GM23248 (cell line): ENCODE measurements around the gene CLDN10. TPM values are rescaled to one million over a fixed set of nuclear protein-coding genes. Genes with fewer than 3 reads are reported as not detected.

Source experiments
- DNase-seq: peaks from one replicate; pipeline ENCODE4 v3.0.0-alpha.2; 2015
- H2AFZ ChIP-seq: fragments of 200-600 bp; sonication (generic); 2 replicates; pipeline ENCODE4 v1.6.1; 2016; ENCODE audit warnings: antibody characterized with exemption
- H3F3A ChIP-seq: fragments of 200-600 bp; sonication (generic); 2 replicates; pipeline ENCODE4 v1.6.1; 2016; ENCODE audit warnings: mild to moderate bottlenecking, antibody characterized with exemption, mixed run types; ENCODE audit not compliant: insufficient read depth
- H3K27ac ChIP-seq: fragments of 200-600 bp; sonication (generic); 2 replicates; pipeline ENCODE4 v1.5.1; 2016; ENCODE audit warnings: mild to moderate bottlenecking
- H3K27me3 ChIP-seq: fragments of 200-600 bp; sonication (generic); replicated peaks from 2 replicates; pipeline ENCODE4 v1.6.1; 2016; ENCODE audit warnings: mild to moderate bottlenecking; ENCODE audit not compliant: insufficient read depth
- H3K36me3 ChIP-seq: fragments of 200-600 bp; sonication (generic); 2 replicates; pipeline ENCODE4 v1.6.1; 2016; ENCODE audit warnings: low read depth, mild to moderate bottlenecking
- H3K4me1 ChIP-seq: fragments of 200-600 bp; sonication (generic); 2 replicates; pipeline ENCODE4 v1.6.1; 2016; ENCODE audit warnings: mild to moderate bottlenecking; ENCODE audit not compliant: insufficient read depth
- H3K4me2 ChIP-seq: fragments of 200-600 bp; sonication (generic); one replicate; pipeline ENCODE4 v1.6.1; 2016; ENCODE audit warnings: mild to moderate bottlenecking; ENCODE audit not compliant: unreplicated experiment
- H3K4me3 ChIP-seq: fragments of 200-600 bp; sonication (generic); 2 replicates; pipeline ENCODE4 v1.5.1; 2016; ENCODE audit warnings: mild to moderate bottlenecking
- H3K79me2 ChIP-seq: fragments of 200-600 bp; sonication (generic); 2 replicates; pipeline ENCODE4 v1.6.1; 2016; ENCODE audit warnings: mild to moderate bottlenecking; ENCODE audit not compliant: insufficient read depth
- H3K9ac ChIP-seq: fragments of 200-600 bp; sonication (generic); 2 replicates; pipeline ENCODE4 v1.6.1; 2016; ENCODE audit warnings: mild to moderate bottlenecking
- H3K9me2 ChIP-seq: fragments of 200-600 bp; sonication (generic); 2 replicates; pipeline ENCODE4 v1.6.1; 2016; ENCODE audit warnings: mixed run types, mild to moderate bottlenecking, moderate library complexity; ENCODE audit not compliant: insufficient read depth
- H3K9me3 ChIP-seq: fragments of 200-600 bp; sonication (generic); one replicate; pipeline ENCODE4 v1.6.1; 2017; ENCODE audit warnings: low read depth
- H4K20me1 ChIP-seq: fragments of 200-600 bp; sonication (generic); 2 replicates; pipeline ENCODE4 v1.6.0; 2016; ENCODE audit not compliant: insufficient read depth
- EZH2 ChIP-seq: fragments of 200-600 bp; sonication (generic); IDR thresholded peaks from 2 replicates; pipeline ENCODE4 v1.6.1; 2018; ENCODE audit warnings: antibody characterized with exemption, mild to moderate bottlenecking; ENCODE audit not compliant: insufficient read depth, poor library complexity, severe bottlenecking
- EZH2phosphoT487 ChIP-seq: fragments of 200-600 bp; sonication (generic); IDR thresholded peaks from 2 replicates; pipeline ENCODE4 v1.6.1; 2018; ENCODE audit warnings: antibody characterized with exemption, moderate library complexity, mild to moderate bottlenecking, low read depth; ENCODE audit not compliant: insufficient read depth
- WGBS, 2 experiments: methylation state at CpG; one replicate each; pipeline ENCODE4 v1.1.6; 2015 to 2017; ENCODE audit warnings: low lambda C conversion rate in 2 of 2, low coverage in 1 of 2; ENCODE audit errors: missing lambda C conversion rate in 2 of 2; 5-methylcytosine and 5-hydroxymethylcytosine counted together
- in situ Hi-C: fragments of 300-500 bp; cut with MboI; formaldehyde crosslinking; loops from 2 replicates; pipeline ENCODE4 v1.15.0; 2020
- polyA plus RNA-seq: library from polyadenylated mRNA; unstranded; fragments of >200 nt; fragmentation: Nextera tagmentation; extraction: Ambion mirVana; gene quantifications from 2 replicates; pipeline ENCODE4 v1.2.1, GENCODE V29; 2016
- total RNA-seq: library from RNA; depleted of rRNA; stranded (reverse); fragments of >200 nt; shearing (Covaris generic); gene quantifications from 2 replicates; pipeline ENCODE4 v1.2.3, GENCODE V29; 2014

The CLDN10 gene
- total and polyA plus RNA-seq, 2 experiments from 2014 or later: 0.20 TPM; not detected in 1

DNA sequence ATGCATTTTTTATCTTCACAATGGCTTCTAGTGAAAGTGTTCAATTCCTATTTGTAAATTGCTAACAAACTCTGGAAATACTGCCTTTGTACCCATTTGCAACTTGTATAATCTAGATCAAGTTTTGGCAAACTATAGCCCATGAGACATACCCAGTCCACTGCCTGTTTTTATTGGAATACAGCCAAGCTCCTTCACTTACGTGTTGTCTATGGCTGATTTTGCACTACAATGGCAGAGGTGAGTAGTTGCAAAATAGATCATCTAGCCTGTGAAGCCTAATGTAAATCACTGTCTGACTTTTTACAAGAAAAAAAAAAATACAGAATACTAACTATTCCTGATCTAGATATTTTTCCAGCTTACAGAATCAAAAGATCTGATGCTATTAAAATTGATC is 54.8 kb downstream of the CLDN10 start:
- DNase-seq: peak; percentile 61

DNA sequence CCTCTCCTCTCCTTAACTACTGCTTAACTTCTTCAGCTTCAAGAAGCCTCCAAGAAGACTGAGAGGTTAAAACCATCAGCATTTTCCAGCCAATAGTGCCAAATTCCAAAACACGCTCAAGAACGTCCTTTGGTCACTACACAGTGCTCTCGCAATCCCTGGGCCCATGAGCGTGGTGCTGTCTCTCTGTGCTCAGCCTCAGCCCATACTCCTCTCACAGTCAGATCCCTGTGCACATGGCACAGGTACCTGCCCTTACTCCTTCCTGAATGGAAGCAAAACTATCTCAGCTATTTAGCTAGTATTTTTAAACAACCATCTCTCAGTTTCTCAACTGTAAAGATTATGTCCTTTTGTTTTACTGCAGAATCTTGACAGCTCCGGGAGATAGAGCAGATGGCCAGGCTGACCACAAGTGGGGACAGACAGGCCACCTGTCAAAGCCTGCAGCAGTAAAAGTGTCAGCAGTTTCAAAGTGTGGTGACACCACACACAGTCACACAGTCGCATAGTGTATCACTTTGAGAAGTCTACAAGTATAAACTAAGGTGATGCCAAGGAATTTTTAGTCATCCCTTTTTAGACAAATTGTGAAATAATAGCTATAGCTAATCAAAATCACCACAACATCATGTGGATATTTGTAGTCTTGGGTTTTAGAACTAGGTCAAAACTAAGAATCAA is 56.3 kb downstream of the CLDN10 start:
- in situ Hi-C loops: loop anchor here (25.0 kb wide), 1 partner anchor 229 kb away; no protein-coding TSS in a partner anchor
- peaks cover 46% of the 10 kb centered on the region for H3K36me3 ChIP-seq
- DNase-seq: peak; percentile 36

More for the DNA sequence above, 54.8 kb downstream of the CLDN10 start:
- in situ Hi-C loops: loop anchor here (25.0 kb wide), 1 partner anchor 230 kb away; no protein-coding TSS in a partner anchor
- Histone ChIP-seq H3K9ac (no peak overlapping the region), H2AFZ (no peak overlapping the region), H3K27me3 (no peaks in the 10 kb centered on the region), H3K79me2 (no peaks in the 10 kb centered on the region), H3K4me1 (0 out of 2 replicates have a peak, but pooled peaks cover 3% of the 10 kb centered on the region), H4K20me1 (no peaks in the 10 kb centered on the region), H3K9me3 (no peaks in the 10 kb centered on the region), H3K27ac (no peak overlapping the region), H3K4me2 (no peak overlapping the region), H3K36me3 (peaks cover 50% of the 10 kb centered on the region), H3F3A (0 out of 2 replicates have a peak, but pooled peaks cover 12% of the 10 kb centered on the region), H3K4me3 (no peak overlapping the region), H3K9me2 (no peaks in the 10 kb centered on the region)
- WGBS, 2 experiments: 29 to 32% methylated on average over 1 of the region's 1 CpG
- TF ChIP-seq EZH2: no peak
- TF ChIP-seq EZH2phosphoT487: no peak

DNA sequence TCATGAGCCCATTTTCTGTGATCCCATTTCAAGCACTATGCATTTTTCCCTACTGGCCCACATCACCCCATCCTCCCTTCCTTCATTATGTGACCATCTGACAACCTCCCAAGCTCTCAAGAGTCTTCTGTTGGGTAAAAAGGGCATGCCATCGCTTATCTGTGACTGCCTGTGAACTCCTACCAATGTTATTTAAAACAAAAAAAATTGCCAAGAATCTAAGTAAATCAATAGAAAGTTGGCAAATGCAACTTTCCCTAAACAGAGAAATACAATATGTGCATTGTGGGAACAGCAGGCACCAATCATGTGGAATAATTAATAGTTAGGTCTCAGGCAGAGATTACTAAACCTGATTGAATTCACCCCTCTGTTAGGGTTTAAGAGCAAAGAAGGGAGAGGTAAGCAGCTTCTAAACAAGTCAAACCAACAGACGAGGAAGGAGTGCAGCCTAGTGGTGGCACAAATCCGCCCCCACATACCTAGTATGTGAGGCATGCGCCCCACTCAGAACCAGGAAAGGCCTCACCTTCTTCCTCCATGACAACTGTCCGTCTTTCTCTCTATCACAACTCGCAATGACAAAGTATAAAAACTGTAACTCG is 62.2 kb downstream of the CLDN10 start:
- Histone ChIP-seq H3K36me3 (peaks cover 32% of the 10 kb centered on the region), H3K27me3 (no peaks in the 10 kb centered on the region), H3K4me2 (no peak overlapping the region), H3K79me2 (no peaks in the 10 kb centered on the region), H3K9me2 (no peaks in the 10 kb centered on the region), H2AFZ (no peak overlapping the region), H3K4me1 (no peaks in the 10 kb centered on the region), H3K4me3 (no peak overlapping the region), H3K9ac (no peak overlapping the region), H3K27ac (no peak overlapping the region), H4K20me1 (no peaks in the 10 kb centered on the region), H3F3A (no peaks in the 10 kb centered on the region), H3K9me3 (no peaks in the 10 kb centered on the region)
- in situ Hi-C loops: loop anchor here (25.0 kb wide), 1 partner anchor 223 kb away; no protein-coding TSS in a partner anchor
- 88 to 94% methylated on average over 7 of the region's 7 CpGs for WGBS, 2 experiments
- no peak for DNase-seq
- TF ChIP-seq EZH2: no peak

More for the DNA sequence above, 56.3 kb downstream of the CLDN10 start:
- Histone ChIP-seq H3K27ac (no peak overlapping the region), H3F3A (0 out of 2 replicates have a peak, but pooled peaks cover 12% of the 10 kb centered on the region), H3K27me3 (no peaks in the 10 kb centered on the region), H3K4me2 (no peak overlapping the region), H3K4me1 (0 out of 2 replicates have a peak, but pooled peaks cover 3% of the 10 kb centered on the region), H3K9ac (no peak overlapping the region), H3K9me2 (no peaks in the 10 kb centered on the region), H2AFZ (no peak overlapping the region), H3K4me3 (no peak overlapping the region), H3K9me3 (no peaks in the 10 kb centered on the region), H3K79me2 (no peaks in the 10 kb centered on the region), H4K20me1 (no peaks in the 10 kb centered on the region)
- 74 to 76% methylated on average over 6 of the region's 6 CpGs for WGBS, 2 experiments
- TF ChIP-seq EZH2phosphoT487 (no peak), EZH2 (no peak)

DNA sequence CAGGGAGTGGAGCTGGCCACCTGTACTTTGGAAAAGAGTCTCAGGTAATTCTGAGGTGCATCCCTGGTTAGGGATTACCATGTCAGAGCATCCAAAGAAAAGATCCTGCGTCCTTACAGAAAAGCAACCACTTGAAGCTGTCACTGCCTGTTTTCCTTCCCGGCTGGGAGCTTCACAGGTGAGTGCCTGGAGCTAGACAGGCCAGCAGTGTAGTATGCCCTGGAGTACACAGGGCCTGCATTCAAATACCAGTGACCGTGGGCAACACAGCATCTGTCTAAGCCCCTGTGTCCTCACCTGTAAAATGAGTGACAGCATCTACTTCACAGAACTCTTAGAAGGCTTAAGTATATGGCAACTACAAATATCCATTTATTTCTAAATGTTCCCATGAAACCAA is 63.0 kb downstream of the CLDN10 start:
- WGBS, 2 experiments: 97 to 100% methylated on average over 3 of the region's 3 CpGs
- H3K27ac ChIP-seq: no peak overlapping the region
- TF ChIP-seq EZH2 (no peak), EZH2phosphoT487 (no peak)
- peaks cover 37% of the 10 kb centered on the region for H3K36me3 ChIP-seq
- H3K9me2 ChIP-seq: no peaks in the 10 kb centered on the region
- no peaks in the 10 kb centered on the region for H3K79me2 ChIP-seq
- H3K4me3 ChIP-seq: no peak overlapping the region
- H4K20me1 ChIP-seq: no peaks in the 10 kb centered on the region
- H3K4me1 ChIP-seq: no peaks in the 10 kb centered on the region
- H3K4me2 ChIP-seq: no peak overlapping the region
- no peak overlapping the region for H2AFZ ChIP-seq
- DNase-seq: no peak
- H3K9ac ChIP-seq: no peak overlapping the region
- H3F3A ChIP-seq: no peaks in the 10 kb centered on the region
- no peaks in the 10 kb centered on the region for H3K9me3 ChIP-seq
- in situ Hi-C loops: loop anchor here (25.0 kb wide), 1 partner anchor 222 kb away; no protein-coding TSS in a partner anchor
- H3K27me3 ChIP-seq: no peaks in the 10 kb centered on the region
